K562 (cell line): ENCODE results near the gene EMILIN1. TPM values are rescaled to one million over a fixed set of nuclear protein-coding genes. Genes with fewer than 3 reads are reported as not detected.
A peak's percentile ranks its signal among the peaks of the same experiment; 100 is the strongest.

ENCODE experiments used
- BRD4 ChIP-seq: fragments of 200-600 bp; sonication (generic); IDR thresholded peaks from 2 replicates; pipeline ENCODE4 v1.6.1; 2017; ENCODE audit warnings: inconsistent platforms
- CBX1 ChIP-seq: sonication (generic); IDR thresholded peaks from 2 replicates; pipeline ENCODE4 v1.6.1; 2016; ENCODE audit warnings: antibody characterized with exemption, low read depth, mild to moderate bottlenecking
- ELF4 ChIP-seq: fragments of 450-650 bp; formaldehyde crosslinking; IDR thresholded peaks from 2 replicates; pipeline ENCODE4 v1.4.0; 2022; ENCODE audit warnings: missing genetic modification characterization
- GTF2E2 ChIP-seq: fragments of 200-800 bp; sonication (Bioruptor generic); IDR thresholded peaks from 2 replicates; pipeline ENCODE4 v1.6.1; 2016; ENCODE audit warnings: missing genetic modification characterization, missing compliant biosample characterization
- GTF2F1 ChIP-seq: IDR thresholded peaks from 2 replicates; pipeline ENCODE4 v1.6.1; 2011; ENCODE audit warnings: low read depth, low read length, improper control_type of control experiment
- KLF1 ChIP-seq: fragments of 450-650 bp; IDR thresholded peaks from 2 replicates; pipeline ENCODE4 v1.6.1; 2016; ENCODE audit warnings: missing genetic modification characterization, missing compliant biosample characterization
- MTF1 ChIP-seq: fragments of 250-450 bp; sonication (Bioruptor Pico); IDR thresholded peaks from 2 replicates; pipeline ENCODE4 v1.9.0; 2021; ENCODE audit warnings: moderate library complexity, mild to moderate bottlenecking, inconsistent platforms, borderline replicate concordance
- RBM22 ChIP-seq: fragments of 200-400 bp; formaldehyde crosslinking; IDR thresholded peaks from 2 replicates; pipeline ENCODE4 v1.6.1; 2018; ENCODE audit warnings: low read length, low read depth; ENCODE audit not compliant: poor library complexity, severe bottlenecking
- RBM25 ChIP-seq: fragments of 200-400 bp; formaldehyde crosslinking; IDR thresholded peaks from 2 replicates; pipeline ENCODE4 v1.6.1; 2018; ENCODE audit warnings: low read length, low read depth, moderate library complexity; ENCODE audit not compliant: severe bottlenecking
- STAT5B ChIP-seq: fragments of 250-450 bp; sonication (Bioruptor Pico); IDR thresholded peaks from 2 replicates; pipeline ENCODE4 v1.8.0; 2021; ENCODE audit warnings: mild to moderate bottlenecking, inconsistent platforms
- TCF7L2 ChIP-seq: fragments of 150-350 bp; IDR thresholded peaks from 2 replicates; pipeline ENCODE4 v1.6.1; 2016; ENCODE audit warnings: low read depth, mild to moderate bottlenecking, low read length, moderate library complexity
- ZNF175 ChIP-seq: fragments of 200-800 bp; sonication (Bioruptor generic); IDR thresholded peaks from 2 replicates; pipeline ENCODE4 v1.6.1; 2016; ENCODE audit warnings: low read depth, mild to moderate bottlenecking, missing genetic modification characterization, missing compliant biosample characterization
- ZNF3 ChIP-seq: fragments of 250-450 bp; sonication (Bioruptor Pico); IDR thresholded peaks from 2 replicates; pipeline ENCODE4 v1.5.0; 2021; ENCODE audit warnings: mild to moderate bottlenecking, moderate library complexity
- ZNF507 ChIP-seq: conservative IDR thresholded peaks from 2 replicates; pipeline ENCODE4 v1.6.1; 2017; ENCODE audit warnings: missing genetic modification characterization, missing compliant biosample characterization
- ZSCAN29 ChIP-seq: fragments of 450-650 bp; IDR thresholded peaks from 2 replicates; pipeline ENCODE4 v1.6.1; 2017
- polyA plus RNA-seq, 8 experiments: library from polyadenylated mRNA; depleted of rRNA in 4 of 8; stranded (reverse) in 5 of 8; unstranded in 3 of 8; fragments of >200 nt; fragmentation: Nextera tagmentation in 2 of 8; fragmentation: Illumina TruSeq in 1 of 8; extraction: Ambion mirVana in 2 of 8; extraction: Trizol in 1 of 8; gene quantifications; 2 replicates each; pipeline versions ENCODE4 v1.2.1 to v1.2.3, GENCODE V29; 2011 to 2014; ENCODE audit warnings: inconsistent platforms in 1 of 8, missing spikeins in 1 of 8
- total RNA-seq, 7 experiments: library from RNA; depleted of rRNA in 6 of 7; stranded (reverse); fragments of >200 nt in 6 of 7; fragmentation: Illumina TruSeq in 2 of 7; extraction: Trizol in 2 of 7; gene quantifications; 2 replicates each; pipeline versions ENCODE4 v1.2.1 to v1.2.3, GENCODE V29; 2011 to 2021; ENCODE audit warnings: low replicate concordance in 1 of 7
- TF ChIP-seq, protein P1 (sequence below): fragments of 450-650 bp; IDR thresholded peaks from 2 replicates; pipeline ENCODE4 v1.6.1; 2016; ENCODE audit warnings: mild to moderate bottlenecking
- TF ChIP-seq, protein P2 (sequence below): fragments of 250-450 bp; sonication (Bioruptor Pico); IDR thresholded peaks from 2 replicates; pipeline ENCODE4 v1.6.1; 2021; ENCODE audit warnings: mild to moderate bottlenecking
- TF ChIP-seq, protein P3 (sequence below): fragments of 250-450 bp; sonication (Bioruptor Pico); IDR thresholded peaks from 2 replicates; pipeline ENCODE4 v1.5.0; 2021; ENCODE audit warnings: mild to moderate bottlenecking, borderline replicate concordance
- TF ChIP-seq, protein P4 (sequence below): sonication (generic); formaldehyde crosslinking; IDR thresholded peaks from 2 replicates; pipeline ENCODE4 v1.8.1; 2023; ENCODE audit warnings: mild to moderate bottlenecking, missing genetic modification reagents
- TF ChIP-seq, protein P5 (sequence below): sonication (generic); formaldehyde crosslinking; IDR thresholded peaks from 2 replicates; pipeline ENCODE4 v1.8.0; 2022; ENCODE audit warnings: missing genetic modification reagents, mild to moderate bottlenecking, moderate library complexity, borderline replicate concordance

Gene EMILIN1
- total and polyA plus RNA-seq, 9 of the 15 experiments (the other 6 are each of a cell fraction or from before 2014, with no cell fraction given): 0.04 to 2.7 (median 0.54) TPM; not detected in 2

DNA sequence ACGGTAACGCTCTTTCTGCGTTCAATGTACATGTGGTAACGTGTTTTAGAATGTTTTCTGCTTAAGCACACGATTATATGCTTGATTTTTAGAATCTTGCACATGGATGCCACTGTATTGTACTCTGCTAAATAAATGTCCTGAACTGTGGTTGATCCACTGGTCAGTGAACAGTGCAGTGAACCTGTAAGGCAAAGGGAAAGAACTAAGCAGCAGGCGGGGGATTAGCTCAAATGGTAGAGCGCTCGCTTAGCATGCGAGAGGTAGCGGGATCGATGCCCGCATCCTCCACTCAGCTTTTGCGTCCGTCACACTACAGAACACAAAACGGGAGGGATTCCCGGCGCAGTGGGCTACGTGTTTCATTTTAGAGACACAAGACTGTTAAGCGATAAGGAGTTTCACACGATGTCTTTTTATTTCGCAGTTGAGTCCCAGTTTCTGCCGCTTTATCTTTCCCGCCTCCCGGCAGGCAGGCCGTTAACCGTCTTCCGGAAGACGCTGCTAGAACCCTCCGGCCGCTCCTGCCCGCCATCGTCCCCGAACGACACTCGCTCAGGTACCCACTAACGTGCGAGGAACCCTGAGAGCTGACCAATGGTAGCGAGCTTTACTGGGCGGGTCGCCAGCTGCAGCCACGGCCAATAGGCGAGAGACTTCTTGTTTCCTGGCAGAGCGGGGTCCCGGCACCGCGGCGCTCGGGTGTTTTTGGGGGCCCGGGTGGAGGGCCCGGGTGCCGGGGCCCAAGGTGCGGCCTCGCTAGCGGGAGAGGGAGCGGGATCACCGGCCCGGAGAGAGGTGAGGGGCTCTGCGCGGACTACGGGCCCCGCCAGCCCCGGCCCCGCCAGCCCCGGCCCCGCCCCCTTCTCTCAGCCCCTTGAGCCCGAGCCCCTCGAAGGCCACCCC lies 27.2 kb upstream of the EMILIN1 start, which contains the start of gene AGBL5 (continued):
- TF ChIP-seq, protein P1, sequence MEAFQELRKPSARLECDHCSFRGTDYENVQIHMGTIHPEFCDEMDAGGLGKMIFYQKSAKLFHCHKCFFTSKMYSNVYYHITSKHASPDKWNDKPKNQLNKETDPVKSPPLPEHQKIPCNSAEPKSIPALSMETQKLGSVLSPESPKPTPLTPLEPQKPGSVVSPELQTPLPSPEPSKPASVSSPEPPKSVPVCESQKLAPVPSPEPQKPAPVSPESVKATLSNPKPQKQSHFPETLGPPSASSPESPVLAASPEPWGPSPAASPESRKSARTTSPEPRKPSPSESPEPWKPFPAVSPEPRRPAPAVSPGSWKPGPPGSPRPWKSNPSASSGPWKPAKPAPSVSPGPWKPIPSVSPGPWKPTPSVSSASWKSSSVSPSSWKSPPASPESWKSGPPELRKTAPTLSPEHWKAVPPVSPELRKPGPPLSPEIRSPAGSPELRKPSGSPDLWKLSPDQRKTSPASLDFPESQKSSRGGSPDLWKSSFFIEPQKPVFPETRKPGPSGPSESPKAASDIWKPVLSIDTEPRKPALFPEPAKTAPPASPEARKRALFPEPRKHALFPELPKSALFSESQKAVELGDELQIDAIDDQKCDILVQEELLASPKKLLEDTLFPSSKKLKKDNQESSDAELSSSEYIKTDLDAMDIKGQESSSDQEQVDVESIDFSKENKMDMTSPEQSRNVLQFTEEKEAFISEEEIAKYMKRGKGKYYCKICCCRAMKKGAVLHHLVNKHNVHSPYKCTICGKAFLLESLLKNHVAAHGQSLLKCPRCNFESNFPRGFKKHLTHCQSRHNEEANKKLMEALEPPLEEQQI: peak; percentile 62
- TF ChIP-seq, protein P2, sequence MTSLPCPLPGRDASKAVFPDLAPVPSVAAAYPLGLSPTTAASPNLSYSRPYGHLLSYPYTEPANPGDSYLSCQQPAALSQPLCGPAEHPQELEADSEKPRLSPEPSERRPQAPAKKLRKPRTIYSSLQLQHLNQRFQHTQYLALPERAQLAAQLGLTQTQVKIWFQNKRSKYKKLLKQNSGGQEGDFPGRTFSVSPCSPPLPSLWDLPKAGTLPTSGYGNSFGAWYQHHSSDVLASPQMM (CRISPR knock-in tag): no peak
- TF ChIP-seq ZNF175 (CRISPR knock-in tag) (peak; percentile 61; the same call in 1 of the 2 replicates), GTF2F1 (no peak), ELF4 (CRISPR knock-in tag) (0 out of 2 replicates have a peak, but pooled peaks have one; percentile 21), MTF1 (CRISPR knock-in tag) (no peak), TCF7L2 (no peak), ZSCAN29 (peak; percentile 62; the same call in 1 of the 2 replicates), BRD4 (peak; percentile 90), GTF2E2 (tag) (peak; percentile 70; the same call in 1 of the 2 replicates), RBM22 (peak; percentile 28), ZNF507 (no peak), CBX1 (peak; percentile 19; the same call in 1 of the 2 replicates), KLF1 (tag) (0 out of 2 replicates have a peak, but pooled peaks have one; percentile 31), ZNF3 (CRISPR knock-in tag) (0 out of 2 replicates have a peak, but pooled peaks have one; percentile 12), STAT5B (CRISPR knock-in tag) (no peak), RBM25 (peak; percentile 94)
- TF ChIP-seq, protein P3, sequence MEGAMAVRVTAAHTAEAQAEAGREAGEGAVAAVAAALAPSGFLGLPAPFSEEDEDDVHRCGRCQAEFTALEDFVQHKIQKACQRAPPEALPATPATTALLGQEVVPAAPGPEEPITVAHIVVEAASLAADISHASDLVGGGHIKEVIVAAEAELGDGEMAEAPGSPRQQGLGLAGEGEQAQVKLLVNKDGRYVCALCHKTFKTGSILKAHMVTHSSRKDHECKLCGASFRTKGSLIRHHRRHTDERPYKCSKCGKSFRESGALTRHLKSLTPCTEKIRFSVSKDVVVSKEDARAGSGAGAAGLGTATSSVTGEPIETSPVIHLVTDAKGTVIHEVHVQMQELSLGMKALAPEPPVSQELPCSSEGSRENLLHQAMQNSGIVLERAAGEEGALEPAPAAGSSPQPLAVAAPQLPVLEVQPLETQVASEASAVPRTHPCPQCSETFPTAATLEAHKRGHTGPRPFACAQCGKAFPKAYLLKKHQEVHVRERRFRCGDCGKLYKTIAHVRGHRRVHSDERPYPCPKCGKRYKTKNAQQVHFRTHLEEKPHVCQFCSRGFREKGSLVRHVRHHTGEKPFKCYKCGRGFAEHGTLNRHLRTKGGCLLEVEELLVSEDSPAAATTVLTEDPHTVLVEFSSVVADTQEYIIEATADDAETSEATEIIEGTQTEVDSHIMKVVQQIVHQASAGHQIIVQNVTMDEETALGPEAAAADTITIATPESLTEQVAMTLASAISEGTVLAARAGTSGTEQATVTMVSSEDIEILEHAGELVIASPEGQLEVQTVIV (CRISPR knock-in tag): no peak
- TF ChIP-seq, protein P4, sequence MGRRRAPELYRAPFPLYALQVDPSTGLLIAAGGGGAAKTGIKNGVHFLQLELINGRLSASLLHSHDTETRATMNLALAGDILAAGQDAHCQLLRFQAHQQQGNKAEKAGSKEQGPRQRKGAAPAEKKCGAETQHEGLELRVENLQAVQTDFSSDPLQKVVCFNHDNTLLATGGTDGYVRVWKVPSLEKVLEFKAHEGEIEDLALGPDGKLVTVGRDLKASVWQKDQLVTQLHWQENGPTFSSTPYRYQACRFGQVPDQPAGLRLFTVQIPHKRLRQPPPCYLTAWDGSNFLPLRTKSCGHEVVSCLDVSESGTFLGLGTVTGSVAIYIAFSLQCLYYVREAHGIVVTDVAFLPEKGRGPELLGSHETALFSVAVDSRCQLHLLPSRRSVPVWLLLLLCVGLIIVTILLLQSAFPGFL (CRISPR knock-in tag): 0 out of 2 replicates have a peak, but pooled peaks have one; percentile 21
- TF ChIP-seq, protein P5, sequence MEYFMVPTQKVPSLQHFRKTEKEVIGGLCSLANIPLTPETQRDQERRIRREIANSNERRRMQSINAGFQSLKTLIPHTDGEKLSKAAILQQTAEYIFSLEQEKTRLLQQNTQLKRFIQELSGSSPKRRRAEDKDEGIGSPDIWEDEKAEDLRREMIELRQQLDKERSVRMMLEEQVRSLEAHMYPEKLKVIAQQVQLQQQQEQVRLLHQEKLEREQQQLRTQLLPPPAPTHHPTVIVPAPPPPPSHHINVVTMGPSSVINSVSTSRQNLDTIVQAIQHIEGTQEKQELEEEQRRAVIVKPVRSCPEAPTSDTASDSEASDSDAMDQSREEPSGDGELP (CRISPR knock-in tag): peak; percentile 90
